PC-9 (cell line): ENCODE data around the gene LRRC55. TPM values are rescaled to one million over a fixed set of nuclear protein-coding genes. Genes with fewer than 3 reads are reported as not detected.

ENCODE experiments used
- BruUV-seq: library from RNA; stranded (reverse); fragments of 400-500 nt; replicated peaks from 2 replicates; lab custom pipeline; 2021; lab: Mats Ljungman, UMichigan
- CTCF ChIA-PET: fragments of 300-600 bp; sonication (Branson Sonifier 250); formaldehyde crosslinking; loops from one replicate; lab custom pipeline; 2022; ENCODE audit warnings: antibody characterized with exemption; lab: Charles Lee
- POLR2A ChIA-PET: fragments of 300-600 bp; sonication (Branson Sonifier 250); formaldehyde crosslinking; loops from one replicate; lab custom pipeline; 2022; ENCODE audit warnings: antibody characterized with exemption; ENCODE audit not compliant: unreplicated experiment; lab: Charles Lee
- DNase-seq, 2 experiments: peaks; one replicate each; pipeline versions ENCODE4 v3.0.0 to v3.0.0-alpha.2; 2015 to 2022; ENCODE audit warnings: mixed read lengths in 1 of 2
- H2AFZ ChIP-seq: fragments of 200-600 bp; sonication (generic); 2 replicates; pipeline ENCODE4 v1.8.1; 2017; ENCODE audit warnings: antibody characterized with exemption
- H3F3A ChIP-seq: fragments of 200-600 bp; sonication (generic); 2 replicates; pipeline ENCODE4 v1.8.1; 2017; ENCODE audit warnings: antibody characterized with exemption, mild to moderate bottlenecking, low read depth; ENCODE audit not compliant: insufficient read depth
- H3K27ac ChIP-seq: fragments of 200-600 bp; sonication (generic); 2 replicates; pipeline ENCODE4 v1.6.1; 2016; ENCODE audit warnings: mixed run types
- H3K27me3 ChIP-seq: fragments of 200-600 bp; sonication (generic); 2 replicates; pipeline ENCODE4 v1.6.1; 2016; ENCODE audit warnings: low read depth, mixed run types; ENCODE audit not compliant: insufficient read depth
- H3K36me3 ChIP-seq: fragments of 200-600 bp; sonication (generic); 2 replicates; pipeline ENCODE4 v1.6.1; 2016; ENCODE audit warnings: low read depth, mixed run types
- H3K4me1 ChIP-seq: fragments of 200-600 bp; sonication (generic); replicated peaks from 2 replicates; pipeline ENCODE4 v1.6.1; 2016; ENCODE audit warnings: mixed run types; ENCODE audit not compliant: insufficient read depth
- H3K4me2 ChIP-seq: fragments of 200-600 bp; sonication (generic); 2 replicates; pipeline ENCODE4 v1.6.1; 2017; ENCODE audit warnings: mixed run types
- H3K4me3 ChIP-seq: fragments of 200-600 bp; sonication (generic); 2 replicates; pipeline ENCODE4 v1.6.1; 2016; ENCODE audit warnings: mixed run types
- H3K79me2 ChIP-seq: fragments of 200-600 bp; sonication (generic); 2 replicates; pipeline ENCODE4 v1.6.1; 2017; ENCODE audit warnings: low read depth, mixed run types
- H3K9me2 ChIP-seq: fragments of 200-600 bp; sonication (generic); 2 replicates; pipeline ENCODE4 v1.8.1; 2017; ENCODE audit warnings: mild to moderate bottlenecking; ENCODE audit not compliant: insufficient read depth
- H3K9me3 ChIP-seq: fragments of 200-600 bp; sonication (generic); 2 replicates; pipeline ENCODE4 v1.8.1; 2016; ENCODE audit warnings: low read depth; ENCODE audit not compliant: insufficient read depth
- H4K20me1 ChIP-seq: fragments of 200-600 bp; sonication (generic); 2 replicates; pipeline ENCODE4 v1.8.1; 2017; ENCODE audit not compliant: insufficient read depth
- CTCF ChIP-seq: fragments of 200-600 bp; sonication (generic); conservative IDR thresholded peaks from 2 replicates; pipeline ENCODE4 v1.6.1; 2017; ENCODE audit warnings: mixed run types, antibody characterized with exemption, mild to moderate bottlenecking, moderate library complexity
- EZH2 ChIP-seq: fragments of 200-600 bp; sonication (generic); IDR thresholded peaks from 2 replicates; pipeline ENCODE4 v1.8.0; 2017; ENCODE audit warnings: antibody characterized with exemption, low read depth
- intact Hi-C: fragments of 100-400 bp; cut with micrococcal nuclease; formaldehyde crosslinking; loops from one replicate; pipeline ENCODE4 v1.10.0; 2022; ENCODE audit not compliant: unreplicated experiment
- total RNA-seq: library from RNA; stranded (reverse); gene quantifications from 2 replicates; pipeline ENCODE4 v1.2.3, GENCODE V29; 2021

Gene LRRC55
- total RNA-seq, 1 experiment from 2014 or later: not detected

DNA sequence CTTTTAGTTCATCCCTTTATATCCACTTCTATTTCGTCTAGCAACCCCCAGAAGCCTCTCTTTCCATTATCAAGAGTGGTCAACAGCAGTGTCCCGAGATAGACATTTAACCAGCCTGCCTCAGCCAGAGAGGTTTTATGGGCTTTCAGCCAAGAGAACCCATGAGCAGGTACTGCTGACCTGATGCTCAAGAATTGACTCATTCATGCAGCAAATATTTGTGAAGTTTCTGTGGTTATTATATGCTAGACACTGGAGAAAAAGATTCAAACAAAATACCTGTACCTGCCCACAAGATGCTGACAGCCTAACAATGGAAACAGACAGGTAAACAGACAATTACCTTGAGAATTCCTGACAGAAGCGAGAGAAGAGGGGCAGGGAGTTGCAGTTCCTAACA lies 9.7 kb upstream of the LRRC55 start:
- Histone ChIP-seq H3K9me3 (no peaks in the 10 kb centered on the region), H3K9me2 (no peaks in the 10 kb centered on the region; the same call in 1 of the 2 replicates), H3K79me2 (no peaks in the 10 kb centered on the region), H3K4me2 (no peak overlapping the region), H3K27me3 (peaks cover 19% of the 10 kb centered on the region), H3F3A (no peaks in the 10 kb centered on the region), H3K36me3 (no peaks in the 10 kb centered on the region), H3K4me3 (no peak overlapping the region), H3K27ac (no peak overlapping the region), H4K20me1 (no peaks in the 10 kb centered on the region), H3K4me1 (no peaks in the 10 kb centered on the region), H2AFZ (no peak overlapping the region)
- ChIA-PET CTCF (no interaction called here), POLR2A (no interaction called here)
- TF ChIP-seq CTCF (no peak), EZH2 (no peak)
- no TSS peak for BruUV-seq
- intact Hi-C loops: no loop called here
- DNase-seq: no peak

GRCh38 chr11:57174656-57175055 lies 7.1 kb upstream of the LRRC55 start:
- no peak for DNase-seq
- H3K4me2 ChIP-seq: no peak overlapping the region
- intact Hi-C loops: no loop called here
- no peaks in the 10 kb centered on the region for H3K9me2 ChIP-seq
- no peak overlapping the region for H3K4me3 ChIP-seq
- H3K9me3 ChIP-seq: no peaks in the 10 kb centered on the region
- no TSS peak for BruUV-seq
- peaks cover 34% of the 10 kb centered on the region for H3K27me3 ChIP-seq
- H3K27ac ChIP-seq: no peak overlapping the region
- ChIA-PET POLR2A (no interaction called here), CTCF (no interaction called here)
- no peak for TF ChIP-seq EZH2
- no peak for TF ChIP-seq CTCF
- H2AFZ ChIP-seq: no peak overlapping the region
- no peaks in the 10 kb centered on the region for H3K4me1 ChIP-seq
- no peaks in the 10 kb centered on the region for H3K36me3 ChIP-seq
- H4K20me1 ChIP-seq: no peaks in the 10 kb centered on the region
- H3F3A ChIP-seq: no peaks in the 10 kb centered on the region
- no peaks in the 10 kb centered on the region for H3K79me2 ChIP-seq

DNA sequence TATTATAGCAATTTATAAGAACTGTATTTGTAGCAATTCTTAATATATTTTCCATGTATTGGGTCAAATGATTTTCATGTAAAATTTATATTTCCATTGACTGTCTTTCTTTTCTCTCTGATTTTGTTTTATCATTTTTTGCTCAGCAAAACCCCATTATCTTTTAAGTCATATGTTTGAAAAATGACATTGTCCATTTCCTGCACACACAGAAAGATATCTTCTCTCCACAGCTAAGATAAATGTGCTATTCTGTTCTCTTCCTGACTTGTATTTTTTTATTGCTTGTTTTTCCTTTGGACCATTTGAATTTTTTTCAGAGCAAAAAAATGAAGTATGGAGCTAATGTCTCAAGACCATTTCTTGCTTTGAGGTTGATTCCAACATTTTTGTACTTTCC lies 6.3 kb upstream of the LRRC55 start:
- no peaks in the 10 kb centered on the region for H3K4me1 ChIP-seq
- H3K79me2 ChIP-seq: no peaks in the 10 kb centered on the region
- BruUV-seq: no TSS peak
- no peaks in the 10 kb centered on the region for H3K36me3 ChIP-seq
- intact Hi-C loops: no loop called here
- H3K9me2 ChIP-seq: no peaks in the 10 kb centered on the region
- no peaks in the 10 kb centered on the region for H3K9me3 ChIP-seq
- no peak overlapping the region for H3K4me3 ChIP-seq
- ChIA-PET CTCF (no interaction called here), POLR2A (no interaction called here)
- DNase-seq: no peak
- H3K27ac ChIP-seq: no peak overlapping the region
- H3K27me3 ChIP-seq: peaks cover 41% of the 10 kb centered on the region
- no peak overlapping the region for H2AFZ ChIP-seq
- H4K20me1 ChIP-seq: no peaks in the 10 kb centered on the region
- H3F3A ChIP-seq: no peaks in the 10 kb centered on the region
- TF ChIP-seq CTCF: no peak
- no peak for TF ChIP-seq EZH2
- no peak overlapping the region for H3K4me2 ChIP-seq
